Colonic mucosa (tissue), 4 donors: ENCODE measurements around the gene IDI1. TPM values are rescaled to one million over a fixed set of nuclear protein-coding genes. Genes with fewer than 3 reads are reported as not detected.

ENCODE experiments used
- DNase-seq: peaks from one replicate; pipeline ENCODE4 v3.0.0-alpha.2; 2020
- H3K27ac ChIP-seq: fragments of 200-600 bp; one replicate; pipeline ENCODE4 v1.8.0; 2021
- H3K27me3 ChIP-seq: fragments of 200-600 bp; one replicate; pipeline ENCODE4 v1.8.0; 2021
- H3K36me3 ChIP-seq: fragments of 200-600 bp; one replicate; pipeline ENCODE4 v1.8.0; 2021
- H3K4me1 ChIP-seq: fragments of 200-600 bp; one replicate; pipeline ENCODE4 v1.8.0; 2021; ENCODE audit warnings: mild to moderate bottlenecking
- H3K4me3 ChIP-seq: fragments of 200-600 bp; one replicate; pipeline ENCODE4 v1.8.0; 2021
- H3K9ac ChIP-seq, 2 donors: one replicate each; pipeline ENCODE4 v1.7.0; 2013; ENCODE audit warnings: control low read depth in 2 of 2, low read depth in 2 of 2, low read length in 2 of 2
- H3K9me3 ChIP-seq: fragments of 200-600 bp; one replicate; pipeline ENCODE4 v1.8.0; 2021
- intact Hi-C: fragments of 100-400 bp; cut with DNase I; formaldehyde crosslinking; loops from one replicate; pipeline ENCODE4 v1.14.1; 2022
- total RNA-seq, 2 donors: library from RNA; stranded (reverse); fragmentation: NEBNext Ultra II Directional in 1 of 2; extraction: Animal tissue kit (Norgen Biotek cat#: 25700) in 1 of 2; gene quantifications; one replicate each; pipeline ENCODE4 v1.2.1, GENCODE V29; 2021
- TF ChIP-seq, protein P1 (sequence below): fragments of 200-600 bp; IDR thresholded peaks from one replicate; pipeline ENCODE4 v1.8.0; 2022; ENCODE audit warnings: antibody characterized with exemption, mild to moderate bottlenecking
- donor health status: healthy.
- donor health status: DM: no; HTN: no; CAD: no.
- donor health status: DM: no; HTN: no; CAD: no.

Gene IDI1
- total RNA-seq, 2 donors from 2014 or later, result 41.3 to 142 TPM

DNA sequence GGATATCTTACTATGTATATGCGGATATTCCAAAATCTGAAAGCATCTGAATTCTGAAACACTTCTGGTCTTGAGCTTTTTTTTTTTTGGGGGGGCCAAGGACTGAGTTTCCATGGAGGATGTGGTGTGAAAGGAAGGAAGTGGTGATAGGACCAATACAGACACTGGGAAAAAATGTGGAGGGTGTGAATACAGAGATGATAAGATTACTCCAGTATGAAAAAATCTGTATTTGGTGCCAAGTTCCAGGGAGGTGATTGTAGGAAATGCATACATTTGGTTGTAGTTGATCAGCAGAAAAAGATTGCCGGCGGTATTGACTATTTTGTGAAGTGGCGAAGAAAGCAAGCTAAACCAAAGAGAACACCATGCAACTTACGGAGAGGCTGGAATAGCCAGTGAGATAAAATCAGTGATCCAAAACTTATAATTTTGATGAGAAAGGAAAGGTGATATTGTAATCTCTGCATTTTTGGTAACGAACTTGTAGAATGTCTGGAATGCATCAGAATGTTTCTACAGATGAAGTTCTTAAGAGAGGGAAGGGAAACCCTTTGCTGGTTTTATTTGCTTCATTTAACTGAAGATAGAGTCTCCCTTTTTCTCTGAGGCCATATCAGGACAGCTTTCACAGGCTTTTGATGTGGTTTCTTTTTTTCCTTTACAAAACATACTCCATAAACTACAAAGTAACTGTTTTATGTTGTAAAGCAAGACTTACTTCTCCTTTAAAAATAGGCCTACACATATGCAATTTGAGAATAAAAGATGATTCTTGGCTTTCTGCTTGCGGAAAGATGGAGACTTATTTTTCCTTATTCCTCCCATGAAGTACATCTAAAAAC, 13.2 kb upstream of the IDI1 start:
- Histone ChIP-seq H3K4me1 (peaks cover 8% of the 10 kb centered on the region), H3K9ac (no peak overlapping the region), H3K27ac (no peak overlapping the region), H3K9me3 (no peaks in the 10 kb centered on the region), H3K27me3 (no peaks in the 10 kb centered on the region), H3K4me3 (no peak overlapping the region), H3K36me3 (no peaks in the 10 kb centered on the region)
- TF ChIP-seq, protein P1, sequence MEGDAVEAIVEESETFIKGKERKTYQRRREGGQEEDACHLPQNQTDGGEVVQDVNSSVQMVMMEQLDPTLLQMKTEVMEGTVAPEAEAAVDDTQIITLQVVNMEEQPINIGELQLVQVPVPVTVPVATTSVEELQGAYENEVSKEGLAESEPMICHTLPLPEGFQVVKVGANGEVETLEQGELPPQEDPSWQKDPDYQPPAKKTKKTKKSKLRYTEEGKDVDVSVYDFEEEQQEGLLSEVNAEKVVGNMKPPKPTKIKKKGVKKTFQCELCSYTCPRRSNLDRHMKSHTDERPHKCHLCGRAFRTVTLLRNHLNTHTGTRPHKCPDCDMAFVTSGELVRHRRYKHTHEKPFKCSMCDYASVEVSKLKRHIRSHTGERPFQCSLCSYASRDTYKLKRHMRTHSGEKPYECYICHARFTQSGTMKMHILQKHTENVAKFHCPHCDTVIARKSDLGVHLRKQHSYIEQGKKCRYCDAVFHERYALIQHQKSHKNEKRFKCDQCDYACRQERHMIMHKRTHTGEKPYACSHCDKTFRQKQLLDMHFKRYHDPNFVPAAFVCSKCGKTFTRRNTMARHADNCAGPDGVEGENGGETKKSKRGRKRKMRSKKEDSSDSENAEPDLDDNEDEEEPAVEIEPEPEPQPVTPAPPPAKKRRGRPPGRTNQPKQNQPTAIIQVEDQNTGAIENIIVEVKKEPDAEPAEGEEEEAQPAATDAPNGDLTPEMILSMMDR, result no peak
- DNase-seq, result no peak
- intact Hi-C loops, result no loop called here

DNA sequence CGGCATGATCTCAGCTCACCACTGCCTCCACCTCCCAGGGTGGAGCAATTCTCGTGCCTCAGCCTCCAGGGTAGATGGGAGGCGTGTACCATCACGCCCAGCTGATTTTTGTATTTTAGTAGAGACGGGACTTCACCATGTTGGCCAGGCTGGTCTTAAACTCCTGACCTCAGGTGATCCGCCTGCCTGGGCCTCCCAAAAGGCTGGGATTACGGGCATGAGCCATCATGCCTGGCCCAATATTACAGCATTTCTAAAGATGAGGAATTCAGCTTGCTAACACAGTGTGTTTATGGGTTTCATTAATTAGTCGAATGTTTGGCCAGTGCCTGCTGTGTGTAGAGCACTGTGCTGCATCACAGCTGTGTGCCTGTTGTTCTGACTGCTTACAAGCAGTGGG, 11.0 kb upstream of the IDI1 start:
- H3K27ac ChIP-seq, result no peak overlapping the region
- no peak for DNase-seq
- H3K27me3 ChIP-seq, result no peaks in the 10 kb centered on the region
- intact Hi-C loops, result loop anchor here (10.0 kb wide), 1 partner anchor 125 kb away; the partner anchor contains the start of gene LARP4B
- no peak overlapping the region for H3K9ac ChIP-seq
- H3K4me1 ChIP-seq, result peaks cover 12% of the 10 kb centered on the region
- H3K9me3 ChIP-seq, result no peaks in the 10 kb centered on the region
- H3K36me3 ChIP-seq, result no peaks in the 10 kb centered on the region
- no peak overlapping the region for H3K4me3 ChIP-seq
- TF ChIP-seq, protein P1, result no peak

GRCh38 chr10:1058017-1058416, 9.1 kb upstream of the IDI1 start:
- peak overlapping the region in 1 of 2 donors; percentile 76 for H3K9ac ChIP-seq
- intact Hi-C loops, result loop anchor here (10.0 kb wide), 1 partner anchor 123 kb away; the partner anchor contains the start of gene LARP4B
- TF ChIP-seq, protein P1, result no peak
- no peak overlapping the region for H3K27ac ChIP-seq
- peaks cover 14% of the 10 kb centered on the region for H3K4me1 ChIP-seq
- H3K36me3 ChIP-seq, result no peaks in the 10 kb centered on the region
- H3K4me3 ChIP-seq, result no peak overlapping the region
- H3K27me3 ChIP-seq, result no peaks in the 10 kb centered on the region
- DNase-seq, result no peak
- no peaks in the 10 kb centered on the region for H3K9me3 ChIP-seq

DNA sequence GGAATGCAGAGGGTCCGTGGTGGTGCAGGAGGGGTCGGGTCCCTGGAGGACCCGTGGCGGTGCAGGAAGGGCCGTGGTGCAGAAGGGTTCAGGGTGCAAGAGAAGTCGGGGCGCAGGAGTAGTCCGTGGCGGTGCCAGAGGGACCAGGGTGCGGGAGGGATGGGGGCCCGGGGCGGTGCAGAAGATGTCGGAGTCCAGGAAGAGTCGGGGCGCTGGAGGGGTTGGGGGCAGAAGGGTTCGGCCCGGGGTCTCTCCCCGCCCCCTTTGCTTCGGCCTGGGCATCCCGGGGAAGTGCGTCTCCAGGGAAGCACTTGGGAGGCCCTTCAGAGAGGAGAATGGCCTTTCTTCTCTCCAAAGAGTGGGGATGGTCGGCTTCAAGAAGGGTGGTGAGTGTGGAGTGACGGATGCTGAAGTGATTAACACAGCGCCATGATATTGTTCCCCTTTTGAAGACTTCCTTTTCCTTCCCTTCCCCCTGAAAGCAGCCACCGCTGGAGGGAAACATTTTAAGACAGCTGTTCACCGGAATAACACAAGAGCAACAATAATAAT, 8.3 kb upstream of the IDI1 start:
- intact Hi-C loops, result loop anchor here (10.0 kb wide), 1 partner anchor 122 kb away; the partner anchor contains the start of gene LARP4B
- peaks cover 14% of the 10 kb centered on the region for H3K4me1 ChIP-seq
- H3K4me3 ChIP-seq, result peak overlapping the region; percentile 95
- TF ChIP-seq, protein P1, result no peak
- H3K36me3 ChIP-seq, result no peaks in the 10 kb centered on the region
- no peaks in the 10 kb centered on the region for H3K9me3 ChIP-seq
- peak overlapping the region; percentile 76 to 99 for H3K9ac ChIP-seq
- no peaks in the 10 kb centered on the region for H3K27me3 ChIP-seq
- DNase-seq, result no peak
- H3K27ac ChIP-seq, result peak overlapping the region; percentile 99

DNA sequence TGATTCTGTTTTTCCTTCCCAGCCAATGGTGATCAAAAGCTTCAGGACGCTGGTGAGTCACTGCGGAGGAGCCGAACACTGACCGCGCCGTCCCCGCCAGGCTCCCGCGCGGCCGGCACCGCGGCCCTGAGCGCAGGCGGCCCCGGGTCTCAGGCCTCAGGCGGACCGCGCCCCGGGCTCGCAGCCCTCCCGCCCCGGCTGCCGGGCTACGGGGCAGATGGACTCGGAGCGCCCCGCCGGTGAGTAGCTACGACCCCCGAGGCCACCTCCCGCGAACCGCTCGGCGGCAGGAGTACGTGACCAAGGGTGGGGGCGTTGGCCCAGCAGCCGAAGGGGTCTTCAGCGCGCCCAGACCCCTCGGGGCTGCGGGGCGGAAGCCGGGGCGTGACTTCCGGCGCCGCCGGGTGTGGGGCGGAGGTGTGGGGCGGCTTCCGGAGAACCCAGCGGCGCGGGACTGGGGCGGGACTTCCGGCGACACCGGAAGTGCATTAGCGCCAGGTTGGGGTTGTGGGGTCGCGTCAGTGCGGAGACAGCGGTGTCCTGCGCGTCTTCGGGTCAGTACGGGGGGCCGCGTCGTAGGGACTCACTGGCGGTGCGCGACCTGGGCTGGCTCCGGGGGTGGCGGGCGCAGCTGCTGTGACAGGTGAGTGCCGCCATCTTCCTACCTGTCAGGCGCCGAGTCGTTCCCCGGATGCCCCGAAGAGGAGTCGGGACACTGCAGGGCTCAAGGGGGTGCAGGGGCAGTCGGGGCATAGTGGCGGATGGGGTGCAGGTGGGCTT, 7.6 kb upstream of the IDI1 start, which contains the start of gene WDR37:
TSS of gene WDR37 (plus strand) at position 60 of the 780 bp plus-strand sequence. CDS start 15,771 bp downstream, outside the sequence.
- Histone ChIP-seq H3K36me3 (no peaks in the 10 kb centered on the region), H3K27ac (peak within 1 kb of the TSS; percentile 99), H3K9me3 (no peaks in the 10 kb centered on the region), H3K4me3 (peak within 1 kb of the TSS; percentile 95), H3K4me1 (peaks cover 14% of the 10 kb centered on the region), H3K9ac (peak within 1 kb of the TSS; percentile 76 to 99), H3K27me3 (no peaks in the 10 kb centered on the region)
- TF ChIP-seq, protein P1, result no peak
- DNase-seq, result peak; percentile 92
- intact Hi-C loops, result loop anchor here (10.0 kb wide), 1 partner anchor 122 kb away; the partner anchor contains the start of gene LARP4B
